Adrenal gland (tissue), 12 donors: ENCODE data around the gene NDNF. TPM values are rescaled to one million over a fixed set of nuclear protein-coding genes. Genes with fewer than 3 reads are reported as not detected.

Experiments
- DNase-seq, 7 donors: peaks; one replicate each; pipeline ENCODE4 v3.0.0-alpha.2; 2019 to 2020
- H3K27ac ChIP-seq, 5 donors: fragments of 200-600 bp; sonication (generic) in 4 of 5; 1 replicate in 3 of 5; 2 replicates in 2 of 5; pipeline versions ENCODE4 v1.5.1 to v1.8.0; 2016 to 2020; ENCODE audit warnings: mild to moderate bottlenecking in 1 of 5
- H3K27me3 ChIP-seq: fragments of 200-600 bp; 2 replicates; pipeline ENCODE4 v1.8.0; 2021
- H3K36me3 ChIP-seq, 2 donors: fragments of 200-600 bp; replicated peaks in 1 of 2; 1 replicate in 1 of 2; 2 replicates in 1 of 2; pipeline versions ENCODE4 v1.5.1 to v1.8.0; 2018 to 2022
- H3K4me1 ChIP-seq, 2 donors: fragments of 200-600 bp; replicated peaks in 1 of 2; 1 replicate in 1 of 2; 2 replicates in 1 of 2; pipeline versions ENCODE4 v1.5.1 to v1.8.0; 2018 to 2021
- H3K4me3 ChIP-seq, 4 donors: fragments of 200-600 bp; sonication (generic) in 3 of 4; one replicate each; pipeline ENCODE4 v1.5.1; 2016 to 2018
- H3K9me3 ChIP-seq, 3 donors: fragments of 200-600 bp; sonication (generic) in 1 of 3; replicated peaks in 1 of 3; 1 replicate in 2 of 3; 2 replicates in 1 of 3; pipeline versions ENCODE4 v1.5.1 to v1.8.0; 2016 to 2021
- POLR2A ChIP-seq, 2 donors: fragments of 450-650 bp; IDR thresholded peaks; one replicate each; pipeline ENCODE4 v1.6.1; 2017; ENCODE audit warnings: antibody characterized with exemption in 2 of 2, mild to moderate bottlenecking in 2 of 2, moderate library complexity in 1 of 2
- WGBS, 4 donors: extraction: QIAGEN DNeasy Blood & Tissue Kit in 2 of 4; methylation state at CpG; one replicate each; pipeline versions ENCODE4 v1.1.5 to v1.1.7; 2013 to 2017; 5-methylcytosine and 5-hydroxymethylcytosine counted together
- intact Hi-C, 2 donors: fragments of 100-400 bp; cut with DNase I; formaldehyde crosslinking; loops; one replicate each; pipeline versions ENCODE4 v1.14.1 to v1.15.0; 2022 to 2023
- polyA plus RNA-seq, 3 donors: library from polyadenylated mRNA; stranded (reverse); fragments of 200-250 nt in 2 of 3; fragments of 350-450 nt in 1 of 3; fragmentation: Illumina TruSeq in 1 of 3; extraction: RNeasy Lipid Tissue Mini Kit (QIAGEN cat#74804) in 1 of 3; gene quantifications; one replicate each; pipeline ENCODE4 v1.2.3, GENCODE V29; 2013 to 2014
- total RNA-seq, 9 donors: library from RNA; depleted of rRNA in 4 of 9; stranded (reverse); fragments of >200 nt in 4 of 9; fragments of 120-200 nt in 1 of 9; fragmentation: NEBNext Ultra II Directional in 1 of 9; extraction: Animal tissue kit (Norgen Biotek cat#: 25700) in 1 of 9; gene quantifications; one replicate each; pipeline versions ENCODE4 v1.1.0 to v1.2.4, GENCODE V29; 2013 to 2023
- TF ChIP-seq, protein P1 (sequence below), 6 experiments: fragments of 450-650 bp in 4 of 6; fragments of 200-600 bp in 2 of 6; sonication (generic) in 1 of 6; IDR thresholded peaks; 1 replicate in 5 of 6; 2 replicates in 1 of 6; pipeline versions ENCODE4 v1.5.1 to v1.8.0; 2016 to 2021; ENCODE audit warnings: antibody characterized with exemption in 6 of 6, mild to moderate bottlenecking in 2 of 6, moderate library complexity in 1 of 6
- donor health status: healthy with polysubstance abuse.
- donor health status: Bipolar disorder and iron deficiency.
- donor health status: DM: yes; HTN: yes; CAD: no.
- donor health status: DM: no; HTN: no; CAD: no.
- donor health status: DM: no; HTN: no; CAD: no.
- donor health status: DM: yes; HTN: yes; CAD: no.

Gene NDNF
- total and polyA plus RNA-seq, 12 donors = 0.26 to 8.3 (median 2.3) TPM

DNA sequence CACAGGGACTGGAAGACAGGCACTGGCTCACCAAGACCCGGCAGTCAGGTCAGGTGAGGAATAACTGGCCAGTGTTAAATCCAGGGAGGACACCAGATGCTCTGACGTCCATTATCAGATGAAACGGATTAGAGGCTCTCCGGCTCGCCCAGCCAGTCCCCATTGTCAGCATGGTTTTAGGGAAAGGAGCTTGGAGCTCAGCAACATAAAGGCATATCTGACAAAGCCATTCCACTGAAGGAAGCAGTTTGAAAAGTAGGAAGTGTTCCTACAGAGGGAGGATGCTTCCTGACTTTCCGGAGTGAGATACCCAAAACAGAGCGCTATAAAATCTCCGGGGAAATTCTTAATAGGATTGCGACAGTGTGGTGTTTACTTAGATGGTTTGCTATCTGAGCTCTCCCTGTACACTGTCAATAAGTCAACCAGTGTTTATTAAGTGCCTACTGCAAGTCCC, 14.8 kb downstream of the NDNF start:
- Histone ChIP-seq H3K27me3 (no peaks in the 10 kb centered on the region), H3K4me3 (no peak overlapping the region), H3K4me1 (no peaks in the 10 kb centered on the region), H3K27ac (no peak overlapping the region), H3K9me3 (no peaks in the 10 kb centered on the region), H3K36me3 (no peaks in the 10 kb centered on the region)
- 46 to 52% (median 50%) methylated on average over 7 to 9 of the region's 9 CpGs for WGBS, 4 donors
- TF ChIP-seq, protein P1, sequence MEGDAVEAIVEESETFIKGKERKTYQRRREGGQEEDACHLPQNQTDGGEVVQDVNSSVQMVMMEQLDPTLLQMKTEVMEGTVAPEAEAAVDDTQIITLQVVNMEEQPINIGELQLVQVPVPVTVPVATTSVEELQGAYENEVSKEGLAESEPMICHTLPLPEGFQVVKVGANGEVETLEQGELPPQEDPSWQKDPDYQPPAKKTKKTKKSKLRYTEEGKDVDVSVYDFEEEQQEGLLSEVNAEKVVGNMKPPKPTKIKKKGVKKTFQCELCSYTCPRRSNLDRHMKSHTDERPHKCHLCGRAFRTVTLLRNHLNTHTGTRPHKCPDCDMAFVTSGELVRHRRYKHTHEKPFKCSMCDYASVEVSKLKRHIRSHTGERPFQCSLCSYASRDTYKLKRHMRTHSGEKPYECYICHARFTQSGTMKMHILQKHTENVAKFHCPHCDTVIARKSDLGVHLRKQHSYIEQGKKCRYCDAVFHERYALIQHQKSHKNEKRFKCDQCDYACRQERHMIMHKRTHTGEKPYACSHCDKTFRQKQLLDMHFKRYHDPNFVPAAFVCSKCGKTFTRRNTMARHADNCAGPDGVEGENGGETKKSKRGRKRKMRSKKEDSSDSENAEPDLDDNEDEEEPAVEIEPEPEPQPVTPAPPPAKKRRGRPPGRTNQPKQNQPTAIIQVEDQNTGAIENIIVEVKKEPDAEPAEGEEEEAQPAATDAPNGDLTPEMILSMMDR (IDR thresholded peaks at IDR 0.05) = no peak
- TF ChIP-seq POLR2A (IDR thresholded peaks at IDR 0.05) = no peak
- no peak for DNase-seq
- intact Hi-C loops = no loop called here

DNA sequence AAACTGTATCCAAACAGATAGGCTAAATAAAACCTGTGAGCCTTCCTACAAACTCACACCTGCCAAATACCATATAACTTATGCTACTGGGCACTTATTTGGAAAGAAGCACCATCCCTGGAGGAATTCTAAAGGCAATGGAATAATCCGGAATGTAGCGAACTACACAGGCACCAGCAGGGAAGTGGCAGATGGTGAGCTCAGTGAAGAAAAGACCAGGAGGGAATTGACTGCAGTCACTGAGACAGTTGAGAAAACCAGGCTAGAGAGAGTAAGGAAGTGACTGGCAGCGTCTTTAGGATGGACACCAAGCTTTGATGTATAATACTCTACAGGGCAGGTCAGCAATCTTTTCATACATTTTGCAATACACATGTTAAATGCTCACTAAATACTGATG, 16.3 kb downstream of the NDNF start:
- no peaks in the 10 kb centered on the region for H3K4me1 ChIP-seq
- TF ChIP-seq POLR2A (IDR thresholded peaks at IDR 0.05) = no peak
- TF ChIP-seq, protein P1 (IDR thresholded peaks at IDR 0.05) = no peak
- intact Hi-C loops = no loop called here
- no peak for DNase-seq
- no peaks in the 10 kb centered on the region for H3K36me3 ChIP-seq
- no peak overlapping the region for H3K27ac ChIP-seq
- no peaks in the 10 kb centered on the region for H3K9me3 ChIP-seq
- H3K27me3 ChIP-seq = no peaks in the 10 kb centered on the region
- H3K4me3 ChIP-seq = no peak overlapping the region
- 80 to 94% (median 92%) methylated on average over 3 of the region's 3 CpGs for WGBS, 4 donors

DNA sequence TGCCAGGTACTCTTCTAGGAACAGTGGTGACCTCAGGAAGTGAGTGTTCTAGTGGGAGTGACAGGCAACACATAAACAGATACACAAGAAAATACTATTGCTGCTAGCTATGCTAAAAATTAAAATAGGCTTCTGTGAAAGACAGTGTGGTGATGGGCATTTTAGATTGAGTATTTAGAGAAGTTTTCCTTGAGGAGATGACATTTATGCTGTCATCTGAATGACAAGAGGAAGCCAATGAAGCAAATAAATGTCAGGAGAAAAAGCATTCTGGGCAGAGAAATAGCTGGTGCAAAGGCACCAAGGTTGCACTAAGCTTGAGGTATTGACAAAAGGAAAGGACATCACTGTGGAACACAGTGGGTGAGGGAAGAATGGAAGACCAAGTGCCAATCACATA, 18.0 kb downstream of the NDNF start:
- no peak for DNase-seq
- no peak overlapping the region for H3K4me3 ChIP-seq
- no peaks in the 10 kb centered on the region for H3K9me3 ChIP-seq
- intact Hi-C loops = no loop called here
- TF ChIP-seq, protein P1 (IDR thresholded peaks at IDR 0.05) = no peak
- TF ChIP-seq POLR2A (IDR thresholded peaks at IDR 0.05) = no peak
- no peak overlapping the region for H3K27ac ChIP-seq
- H3K36me3 ChIP-seq = no peaks in the 10 kb centered on the region
- H3K4me1 ChIP-seq = no peaks in the 10 kb centered on the region
- H3K27me3 ChIP-seq = no peaks in the 10 kb centered on the region

DNA sequence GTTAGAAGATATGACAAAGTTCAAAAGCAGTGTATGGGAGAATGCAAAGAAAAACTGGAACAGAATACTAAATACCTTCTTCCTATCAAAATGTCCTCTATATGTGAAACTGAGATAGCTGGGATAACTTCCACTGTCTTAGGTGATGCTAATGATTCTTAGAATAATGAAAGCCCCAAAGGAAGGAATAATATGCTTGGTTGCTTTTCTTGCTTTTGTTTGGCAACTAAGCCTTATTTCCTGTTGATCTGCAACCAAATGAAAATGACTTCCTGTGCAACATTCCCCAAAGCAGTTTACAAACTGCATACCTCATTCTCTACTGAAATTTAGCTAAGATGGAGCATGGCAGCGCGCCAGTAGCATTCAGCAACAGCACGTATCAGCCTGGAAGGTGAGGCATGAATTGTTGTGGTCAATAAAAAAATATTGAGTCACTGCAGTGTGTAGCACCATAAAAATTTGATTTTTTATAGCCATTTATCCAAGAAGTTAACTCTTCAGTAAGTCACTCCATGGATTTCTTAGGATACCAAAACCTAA, 18.7 kb downstream of the NDNF start:
- 83 to 88% (median 84%) methylated on average over 3 of the region's 3 CpGs for WGBS, 4 donors
- no peak for DNase-seq
- Histone ChIP-seq H3K36me3 (no peaks in the 10 kb centered on the region), H3K27ac (no peak overlapping the region), H3K4me1 (no peaks in the 10 kb centered on the region), H3K27me3 (no peaks in the 10 kb centered on the region), H3K4me3 (no peak overlapping the region), H3K9me3 (no peaks in the 10 kb centered on the region)
- TF ChIP-seq POLR2A (IDR thresholded peaks at IDR 0.05) = no peak
- TF ChIP-seq, protein P1 (IDR thresholded peaks at IDR 0.05) = no peak
- intact Hi-C loops = no loop called here
